ENCODE results near the gene GALM.

The GALM gene

GRCh38 chr2:38690499-38691420, 24.8 kb downstream of the GALM start:
- intact Hi-C loops (cut with DNase I; ENCODE audit: low total_unique reads): no loop called here
- Histone ChIP-seq H3K27me3 (no peaks in the 10 kb centered on the region), H3K9me3 (no peaks in the 10 kb centered on the region), H3K36me3 (peaks cover 10 to 18% (median 13%) of the 10 kb centered on the region in 3 donors), H3K27ac (peak overlapping the region; percentile 60 to 64), H3K4me3 (no peak overlapping the region), H3K4me1 (peaks cover 0 to 32% (median 14%) of the 10 kb centered on the region in 4 donors)
- DNase-seq: peak in 1 of 2 donors; percentile 59
- no peak for TF ChIP-seq CTCF (IDR thresholded peaks at IDR 0.05)

- H3K27ac ChIP-seq: peak overlapping the region; percentile 23 to 25
- intact Hi-C loops (cut with DNase I; ENCODE audit: low total_unique reads): no loop called here
Observed at GRCh38 chr2:38691994-38692393, 26.1 kb downstream of the GALM start.

GRCh38 chr2:38692636-38693318, 26.9 kb downstream of the GALM start:
- intact Hi-C loops (cut with DNase I; ENCODE audit: low total_unique reads): no loop called here

More at GRCh38 chr2:38691994-38692393, 26.1 kb downstream of the GALM start:
- no peak for TF ChIP-seq CTCF (IDR thresholded peaks at IDR 0.05)
- H3K9me3 ChIP-seq: no peaks in the 10 kb centered on the region
- H3K36me3 ChIP-seq: peaks cover 10 to 13% (median 13%) of the 10 kb centered on the region in 3 donors
- no peak for DNase-seq
- H3K4me1 ChIP-seq: peaks cover 0 to 27% (median 13%) of the 10 kb centered on the region in 4 donors
- no peak overlapping the region for H3K4me3 ChIP-seq
- no peaks in the 10 kb centered on the region for H3K27me3 ChIP-seq

GRCh38 chr2:38697116-38697840, 31.4 kb downstream of the GALM start:
- DNase-seq: no peak
- TF ChIP-seq CTCF (IDR thresholded peaks at IDR 0.05): no peak
- Histone ChIP-seq H3K4me3 (no peak overlapping the region), H3K27ac (no peak overlapping the region), H3K27me3 (no peaks in the 10 kb centered on the region), H3K36me3 (peaks cover 0 to 4% (median 0%) of the 10 kb centered on the region in 3 donors), H3K9me3 (no peaks in the 10 kb centered on the region), H3K4me1 (peaks cover 0 to 7% (median 3%) of the 10 kb centered on the region in 4 donors)
- intact Hi-C loops (cut with DNase I; ENCODE audit: low total_unique reads): no loop called here

More at GRCh38 chr2:38692636-38693318, 26.9 kb downstream of the GALM start:
- H3K27ac ChIP-seq: peak overlapping the region; percentile 23 to 25
- H3K4me3 ChIP-seq: no peak overlapping the region
- no peaks in the 10 kb centered on the region for H3K27me3 ChIP-seq
- H3K9me3 ChIP-seq: no peaks in the 10 kb centered on the region
- DNase-seq: peak in 1 of 2 donors; percentile 59
- H3K4me1 ChIP-seq: peaks cover 0 to 27% (median 13%) of the 10 kb centered on the region in 4 donors
- TF ChIP-seq CTCF (IDR thresholded peaks at IDR 0.05): no peak
- H3K36me3 ChIP-seq: peaks cover 6 to 13% (median 13%) of the 10 kb centered on the region in 3 donors

GRCh38 chr2:38698467-38699003, 32.6 kb downstream of the GALM start:
- Histone ChIP-seq H3K9me3 (no peaks in the 10 kb centered on the region), H3K27ac (no peak overlapping the region), H3K36me3 (peaks cover 0 to 4% (median 0%) of the 10 kb centered on the region in 3 donors), H3K4me1 (no peaks in the 10 kb centered on the region), H3K4me3 (no peak overlapping the region), H3K27me3 (no peaks in the 10 kb centered on the region)
- no peak for TF ChIP-seq CTCF (IDR thresholded peaks at IDR 0.05)
- DNase-seq: peak in 1 of 2 donors; percentile 53
- intact Hi-C loops (cut with DNase I; ENCODE audit: low total_unique reads): no loop called here
